Epithelial cell of proximal tubule (primary cell): Measurements from ENCODE around the gene COQ6. TPM values are rescaled to one million over a fixed set of nuclear protein-coding genes. Genes with fewer than 3 reads are reported as not detected.
"Not testable (repeated sequence)": the region's sequence is repeated elsewhere in the genome, so short reads cannot be mapped to it uniquely, and the experiment has no call there.

Source experiments
- DNase-seq: peaks from one replicate; pipeline ENCODE4 v3.0.0-alpha.2; 2011; ENCODE audit warnings: low read depth
- H3K4me3 ChIP-seq: 2 replicates; pipeline ENCODE4 v1.5.1; 2011; ENCODE audit warnings: low read depth, mild to moderate bottlenecking, low read length
- CTCF ChIP-seq: conservative IDR thresholded peaks from 2 replicates; pipeline ENCODE4 v1.5.1; 2012; ENCODE audit warnings: low read depth, mild to moderate bottlenecking, low read length
- total RNA-seq: library from RNA; depleted of rRNA; stranded (reverse); fragments of >200 nt; gene quantifications from 2 replicates; pipeline ENCODE4 v1.2.3, GENCODE V29; 2015

The COQ6 gene
- 27.3 and 38.1 TPM in 2 replicates for total RNA-seq

GRCh38 chr14:73949752-73950734 is at the start of gene COQ6, which contains the start of gene FAM161B:
Gene COQ6, plus strand, starts transcription at chr14:73950302. Its CDS starts 31 bp downstream, at chr14:73950333.
Gene FAM161B, minus strand, starts transcription at chr14:73950094. Its CDS starts 68 bp downstream, at chr14:73950026.
- no peak for TF ChIP-seq CTCF
- peak within 1 kb of the TSS; percentile 73 for H3K4me3 ChIP-seq
- DNase-seq, result peak; percentile 70

GRCh38 chr14:73903028-73903427 is 47.1 kb upstream of the COQ6 start:
- H3K4me3 ChIP-seq, result no peak overlapping the region
- DNase-seq, result no peak
- TF ChIP-seq CTCF, result no peak

GRCh38 chr14:73909681-73910080 is 40.4 kb upstream of the COQ6 start:
- H3K4me3 ChIP-seq, result no peak overlapping the region
- no peak for DNase-seq
- no peak for TF ChIP-seq CTCF

GRCh38 chr14:73913256-73913655 is 36.8 kb upstream of the COQ6 start:
- TF ChIP-seq CTCF, result no peak
- no peak overlapping the region for H3K4me3 ChIP-seq
- no peak for DNase-seq

GRCh38 chr14:73916324-73916723 is 33.8 kb upstream of the COQ6 start:
- no peak overlapping the region for H3K4me3 ChIP-seq
- no peak for DNase-seq
- TF ChIP-seq CTCF, result no peak

GRCh38 chr14:73919457-73919856 is 30.6 kb upstream of the COQ6 start:
- not testable (repeated sequence) for DNase-seq, H3K4me3 ChIP-seq

- H3K4me3 ChIP-seq, result no peak overlapping the region
- TF ChIP-seq CTCF, result no peak
- no peak for DNase-seq
Observed at GRCh38 chr14:73924337-73924736, 25.8 kb upstream of the COQ6 start.
